Measurements from ENCODE around the gene C1GALT1. TPM values are rescaled to one million over a fixed set of nuclear protein-coding genes. Genes with fewer than 3 reads are reported as not detected.

Gene C1GALT1
- total and polyA plus RNA-seq, 2 donors (not counting 3 experiments of a cell fraction or from before 2014, with no cell fraction given): 18.3 to 31.1 TPM

GRCh38 chr7:7210475-7211237, 28.3 kb downstream of the C1GALT1 start:
- Histone ChIP-seq H3K9me1 (replicated peaks; ENCODE audit: control insufficient read depth, extremely low read depth, insufficient read depth, low read length) (no peaks in the 10 kb centered on the region), H3K79me2 (ENCODE audit: control insufficient read depth, insufficient read depth, low read length) (peaks cover 36% of the 10 kb centered on the region), H2AFZ (ENCODE audit: low read depth, low read length) (no peak overlapping the region), H4K20me1 (replicated peaks; ENCODE audit: control insufficient read depth, extremely low read depth, insufficient read depth, low read length) (no peaks in the 10 kb centered on the region), H3K4me2 (ENCODE audit: insufficient read depth, low read length) (no peak overlapping the region), H3K36me3 (ENCODE audit: control insufficient read depth in 2 of 2, extremely low read depth in 1 of 2, insufficient read depth in 2 of 2, low read length in 2 of 2) (no peaks in the 10 kb centered on the region), H3K4me3 (replicated peaks in 1 of 3; ENCODE audit: insufficient read depth in 1 of 3, low read depth in 1 of 3, low read length in 3 of 3) (no peak overlapping the region), H3K9ac (replicated peaks; ENCODE audit: extremely low read depth, insufficient read depth, low read length) (no peak overlapping the region), H3K9me3 (replicated peaks; ENCODE audit: control insufficient read depth, insufficient read depth, low read length) (no peaks in the 10 kb centered on the region), H3K27ac (ENCODE audit: insufficient read depth, low read depth, low read length) (no peak overlapping the region), H3K4me1 (ENCODE audit: control insufficient read depth, extremely low read depth, insufficient read depth, low read length) (no peaks in the 10 kb centered on the region), H3K27me3 (ENCODE audit: control insufficient read depth in 2 of 2, insufficient read depth in 2 of 2, low read length in 2 of 2) (no peaks in the 10 kb centered on the region)
- TF ChIP-seq POLR2A (IDR thresholded peaks at IDR 0.05; ENCODE audit: low read depth, low read length) (no peak), CTCF (IDR thresholded peaks at IDR 0.05; ENCODE audit: extremely low read depth in 1 of 2, insufficient read depth in 1 of 2, low read depth in 1 of 2, low read length in 2 of 2) (no peak), GATA2 (IDR thresholded peaks at IDR 0.05; ENCODE audit: insufficient read depth, insufficient read length, low read depth, low read length) (no peak), EZH2 (IDR thresholded peaks at IDR 0.05; ENCODE audit: borderline replicate concordance, low read depth, low read length, severe bottlenecking) (no peak), POLR2AphosphoS5 (IDR thresholded peaks at IDR 0.05; ENCODE audit: insufficient read depth, low read depth, low read length) (no peak), JUN (IDR thresholded peaks at IDR 0.05; ENCODE audit: borderline replicate concordance, insufficient read depth, insufficient read length, low read depth) (no peak), FOS (IDR thresholded peaks at IDR 0.05; ENCODE audit: borderline replicate concordance, insufficient read depth, low read length) (no peak), MYC (IDR thresholded peaks at IDR 0.05; ENCODE audit: low read depth, low read length) (no peak)
- TF ChIP-seq, protein P1, sequence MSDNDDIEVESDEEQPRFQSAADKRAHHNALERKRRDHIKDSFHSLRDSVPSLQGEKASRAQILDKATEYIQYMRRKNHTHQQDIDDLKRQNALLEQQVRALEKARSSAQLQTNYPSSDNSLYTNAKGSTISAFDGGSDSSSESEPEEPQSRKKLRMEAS (IDR thresholded peaks at IDR 0.05; ENCODE audit: insufficient read depth, insufficient read length): no peak
- FAIRE-seq: no peak
- POLR2A ChIA-PET: no interaction called here
- no peak for DNase-seq (ENCODE audit: low read depth, low spot score)
- dilution Hi-C loops (cut with MboI; ENCODE audit: extremely low pct_ligation_motif_present, low sequenced_read_pairs): no loop called here
- BruUV-seq (replicated peaks): no TSS peak
- CTCF ChIA-PET: interaction anchor here (1.2 kb wide), 1 partner anchor 11 kb away, joined by 6 read pairs; no protein-coding TSS in a partner anchor
- intact Hi-C loops (cut with micrococcal nuclease): no loop called here

Data from endothelial cell of umbilical vein (primary cell).